ENCODE measurements around the gene LAMA2.

DNA sequence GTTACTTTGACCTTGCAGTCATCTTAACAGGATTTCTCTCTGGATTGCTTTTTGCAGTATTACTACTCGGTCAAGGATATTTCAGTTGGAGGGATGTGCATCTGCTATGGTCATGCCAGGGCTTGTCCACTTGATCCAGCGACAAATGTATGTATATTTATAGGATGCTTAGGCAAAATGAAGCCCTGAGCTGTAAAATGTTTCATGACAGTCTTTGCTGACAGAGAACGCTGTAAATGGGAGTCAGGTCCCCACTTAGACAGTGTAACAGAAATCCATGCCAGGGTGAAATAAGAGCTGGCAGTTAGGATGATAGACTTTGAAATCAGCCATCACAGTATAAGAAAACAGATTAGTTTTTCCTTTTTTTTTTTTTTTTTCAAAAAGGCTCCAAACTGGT, 264.0 kb downstream of the LAMA2 start:
- TF ChIP-seq RAD21 (IDR thresholded peaks at IDR 0.05; ENCODE audit: low read depth) (no peak), YY1 (IDR thresholded peaks at IDR 0.05; ENCODE audit: low read depth) (no peak), MAX (IDR thresholded peaks at IDR 0.05) (no peak), EP300 (IDR thresholded peaks at IDR 0.05; ENCODE audit: borderline replicate concordance) (no peak), TAF1 (IDR thresholded peaks at IDR 0.05; ENCODE audit: low read depth) (no peak), CEBPB (IDR thresholded peaks at IDR 0.05) (no peak)
